ENCODE results near the gene TTLL3.

Gene TTLL3

GRCh38 chr3:9781551-9781950 is 28.5 kb upstream of the TTLL3 start:
- no peak for DNase-seq

DNA sequence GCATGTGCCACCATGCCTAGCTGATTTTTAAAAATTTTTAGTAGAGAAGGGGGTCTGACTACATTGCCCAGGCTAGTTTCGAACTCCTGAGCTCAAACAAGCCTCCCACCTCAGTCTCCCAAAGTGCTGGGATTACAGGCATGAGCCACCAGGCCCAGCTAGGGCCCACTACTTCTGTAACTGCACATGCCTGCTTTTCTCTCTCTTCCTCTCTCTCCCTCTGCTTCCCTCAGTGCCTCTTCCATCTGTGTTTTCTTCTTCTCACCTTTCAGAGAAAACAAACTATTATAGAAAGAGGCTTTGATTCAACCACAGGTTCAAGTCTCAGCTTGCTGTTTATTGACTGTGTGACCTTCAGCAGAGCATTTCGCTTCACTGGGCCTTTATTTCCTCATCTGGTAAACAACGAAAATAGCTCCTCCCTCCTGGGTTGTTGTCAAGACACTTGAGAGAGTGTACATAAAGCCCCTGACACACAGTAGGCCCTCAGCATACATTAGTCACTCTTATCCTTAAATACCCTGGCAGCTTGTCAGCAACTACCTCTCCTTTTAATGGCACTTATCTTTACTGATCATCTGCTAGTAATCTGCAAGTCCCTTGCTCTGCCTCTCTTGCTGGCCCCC is 28.0 kb upstream of the TTLL3 start:
- DNase-seq, result no peak

GRCh38 chr3:9782770-9783169 is 27.3 kb upstream of the TTLL3 start:
- DNase-seq, result no peak

- no peak for DNase-seq
These were observed 26.1 kb upstream of the TTLL3 start for GRCh38 chr3:9783954-9784353.

DNA sequence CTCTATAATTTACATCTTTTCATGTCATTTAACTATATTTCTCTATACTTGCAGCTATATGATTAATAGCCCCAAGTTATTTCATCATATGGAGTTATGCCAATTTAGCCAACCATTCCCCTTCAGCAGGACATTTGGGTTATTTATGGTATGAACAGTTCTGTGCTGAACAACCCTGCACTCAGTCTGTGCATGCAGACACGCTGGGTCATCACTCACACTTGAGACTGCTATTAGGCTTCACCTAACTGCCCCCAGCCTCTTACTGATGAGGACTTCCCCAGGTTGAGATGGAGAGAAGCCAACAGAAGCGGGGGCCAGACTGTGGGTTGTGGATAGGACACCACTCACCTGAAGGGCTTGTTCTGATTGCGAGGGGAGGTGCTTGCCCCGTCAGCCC is 25.1 kb upstream of the TTLL3 start:
- no peak for DNase-seq

DNA sequence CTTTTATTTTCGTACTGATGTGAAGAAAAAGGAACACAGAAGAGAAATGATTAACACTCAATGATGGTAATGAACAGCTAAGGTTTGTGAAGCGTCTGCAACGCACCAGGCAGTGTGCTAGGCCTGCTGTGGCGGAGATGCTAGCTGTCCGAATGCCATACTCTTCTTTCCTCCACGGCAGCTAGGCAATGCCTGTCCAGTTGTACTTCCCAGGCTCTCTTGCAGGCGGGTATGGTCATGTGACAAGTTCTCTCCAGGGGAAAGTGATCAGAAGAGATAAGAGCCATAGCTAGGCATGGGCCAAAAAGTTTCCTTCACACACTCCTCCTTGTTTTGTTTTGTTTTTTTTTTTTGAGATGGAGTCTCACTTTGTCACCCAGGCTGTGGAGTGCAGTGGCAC is 24.5 kb upstream of the TTLL3 start:
- DNase-seq, result no peak

GRCh38 chr3:9786209-9786739 is 23.8 kb upstream of the TTLL3 start:
- DNase-seq, result no peak

GRCh38 chr3:9786825-9787669 is 23.0 kb upstream of the TTLL3 start:
- DNase-seq, result no peak

GRCh38 chr3:9787714-9788113 is 22.3 kb upstream of the TTLL3 start:
- DNase-seq, result peak in 1 of 2 donors; percentile 37

- no peak for DNase-seq
These were observed 18.9 kb upstream of the TTLL3 start for GRCh38 chr3:9791127-9791526.

GRCh38 chr3:9791790-9792404 is 18.2 kb upstream of the TTLL3 start:
- no peak for DNase-seq

- peak; percentile 91 to 92 for DNase-seq
These were observed 17.5 kb upstream of the TTLL3 start, which contains the start of the genes ARPC4 and TADA3 for GRCh38 chr3:9792405-9793160. TSS of gene ARPC4 (plus strand) at chr3:9793082. CDS start at chr3:9793122, 40 bp downstream. TSS of gene TADA3 (minus strand) at chr3:9792473. CDS start at chr3:9791466, 1,007 bp downstream.

DNA sequence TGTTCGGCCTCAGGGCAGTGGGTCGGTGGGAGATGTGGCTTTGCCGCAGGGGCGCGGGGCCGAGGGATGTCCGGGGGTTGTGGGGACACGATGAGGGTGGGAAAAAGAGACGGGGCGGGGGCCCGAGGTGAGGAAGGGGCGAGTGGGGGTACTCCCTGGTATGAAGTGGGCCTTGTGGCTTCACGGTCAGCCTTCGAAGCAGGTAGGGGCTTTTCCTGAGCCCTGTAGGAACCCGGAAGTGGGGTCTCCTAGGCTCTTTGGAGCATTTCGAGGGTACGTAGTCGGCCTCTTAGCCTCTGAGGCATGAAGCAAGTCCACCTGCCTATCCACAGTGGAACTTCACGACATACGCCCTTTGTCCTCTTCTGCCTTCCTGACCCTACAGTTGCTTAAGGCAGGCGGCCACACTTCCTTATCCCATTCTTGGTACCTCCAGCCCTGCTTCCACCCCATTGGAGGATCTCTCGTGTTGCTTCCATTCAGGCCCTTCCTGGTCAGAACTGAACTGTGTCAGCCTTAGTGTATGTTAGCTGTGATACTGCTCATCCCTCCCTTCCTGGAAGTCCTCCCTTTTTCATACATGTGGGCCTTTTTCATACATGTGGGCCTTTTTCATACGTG is 16.8 kb upstream of the TTLL3 start:
- DNase-seq, result peak; percentile 32 to 42

DNA sequence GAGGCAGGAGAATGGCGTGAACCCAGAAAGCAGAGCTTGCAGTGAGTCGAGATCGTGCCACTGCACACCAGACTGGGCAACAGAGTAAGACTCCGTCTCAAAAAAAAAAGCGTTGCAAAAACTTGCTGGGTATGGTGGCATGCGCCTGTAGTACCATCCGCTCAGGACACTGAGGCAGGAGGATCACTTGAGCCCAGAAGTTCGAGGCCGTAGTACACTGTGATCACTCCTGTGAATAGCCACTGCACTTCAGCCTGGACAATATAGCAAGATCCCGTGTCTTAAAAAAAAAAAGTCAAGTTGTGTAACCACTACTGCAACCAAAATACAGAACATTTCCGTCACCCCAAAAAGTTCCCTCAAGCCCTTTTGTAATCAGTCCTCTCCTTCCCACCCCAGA is 15.7 kb upstream of the TTLL3 start:
- DNase-seq, result no peak

- DNase-seq, result no peak
These were observed 14.9 kb upstream of the TTLL3 start for GRCh38 chr3:9795207-9795606.

DNA sequence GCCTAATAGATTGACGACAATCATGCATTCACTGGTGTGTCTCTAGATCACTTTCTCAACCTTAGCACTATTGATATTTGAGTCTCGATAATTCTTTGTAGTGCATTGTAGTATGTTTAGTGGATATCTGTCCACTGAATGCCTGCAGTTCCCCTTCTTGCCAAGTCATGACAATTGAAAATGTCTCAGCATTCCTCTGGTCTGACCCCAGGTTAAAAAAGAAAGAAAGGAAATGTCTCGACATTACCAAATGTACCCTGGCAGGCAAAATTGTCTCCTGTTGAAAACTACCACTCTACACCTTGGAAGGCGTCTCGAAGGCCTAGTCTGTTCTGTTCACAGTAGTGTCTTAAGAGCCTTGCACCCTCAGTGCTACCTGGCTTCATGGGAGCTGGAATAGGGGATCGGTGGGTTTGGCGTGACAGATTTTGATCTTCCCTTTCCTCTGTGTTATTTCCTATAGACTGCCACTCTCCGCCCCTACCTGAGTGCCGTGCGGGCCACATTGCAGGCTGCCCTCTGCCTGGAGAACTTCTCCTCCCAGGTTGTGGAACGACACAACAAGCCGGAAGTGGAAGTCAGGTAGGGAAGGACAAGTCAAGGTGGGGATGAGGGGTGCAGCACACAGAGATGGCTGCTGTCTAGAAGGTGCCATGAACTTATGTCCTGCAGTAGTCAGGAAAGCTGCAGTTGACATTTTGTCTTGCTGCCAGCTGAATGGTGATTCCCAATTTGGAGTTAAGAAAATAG is 12.7 kb upstream of the TTLL3 start:
- no peak for DNase-seq

DNA sequence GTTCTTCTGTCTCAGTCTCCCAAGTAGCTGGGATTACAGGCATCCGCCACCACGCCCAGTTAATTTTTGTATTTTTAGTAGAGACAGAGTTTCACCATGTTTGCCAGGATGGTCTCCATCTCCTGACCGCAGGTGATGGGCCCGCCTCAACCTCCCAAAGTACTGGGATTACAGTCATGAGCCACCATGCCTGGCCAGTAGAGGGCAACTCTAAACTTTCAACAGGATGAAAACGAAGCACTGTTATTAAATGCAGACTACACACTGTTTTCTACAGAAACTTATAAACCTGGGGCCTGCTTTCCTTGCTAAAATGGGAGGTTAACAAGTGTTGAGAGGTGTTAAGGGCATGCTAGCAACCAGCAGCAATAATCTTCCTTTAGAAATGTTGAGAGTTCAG is 9.5 kb upstream of the TTLL3 start:
- no peak for DNase-seq

GRCh38 chr3:9803494-9803893 is 6.6 kb upstream of the TTLL3 start:
- DNase-seq, result no peak

GRCh38 chr3:9804996-9805395 is 5.1 kb upstream of the TTLL3 start:
- no peak for DNase-seq

- no peak for DNase-seq
These were observed 3.9 kb upstream of the TTLL3 start for GRCh38 chr3:9806137-9806536.

All from stimulated activated CD4-positive, alpha-beta T cell treated with anti-CD3 and anti-CD28 coated beads, Interleukin-2, amount 100 ng/mL, for 24 hours (primary cell).